Activated naive CD8-positive, alpha-beta T cell treated with anti-CD3 and anti-CD28 coated beads for 36 hours (primary cell): ENCODE measurements around the gene SPECC1L. TPM values are rescaled to one million over a fixed set of nuclear protein-coding genes. Genes with fewer than 3 reads are reported as not detected.

Experiments
- DNase-seq: peaks from one replicate; pipeline ENCODE4 v3.0.0; 2021
- H3K27ac Mint-ChIP-seq: one replicate; pipeline ENCODE4 v1.8.0; 2022; ENCODE audit warnings: mild to moderate bottlenecking, moderate library complexity, mixed read lengths
- H3K27me3 Mint-ChIP-seq: one replicate; pipeline ENCODE4 v1.8.0; 2022; ENCODE audit warnings: mild to moderate bottlenecking, mixed read lengths
- H3K36me3 Mint-ChIP-seq: one replicate; pipeline ENCODE4 v1.8.0; 2021; ENCODE audit warnings: mild to moderate bottlenecking, mixed read lengths
- H3K4me1 Mint-ChIP-seq: one replicate; pipeline ENCODE4 v1.8.0; 2021; ENCODE audit warnings: mixed read lengths
- H3K4me3 Mint-ChIP-seq: one replicate; pipeline ENCODE4 v1.8.0; 2022; ENCODE audit warnings: mild to moderate bottlenecking, moderate library complexity, mixed read lengths
- H3K9me3 Mint-ChIP-seq: one replicate; pipeline ENCODE4 v1.8.0; 2022; ENCODE audit warnings: mixed read lengths
- total RNA-seq, 2 experiments: library from RNA; stranded (reverse); gene quantifications; one replicate each; pipeline ENCODE4 v1.2.3, GENCODE V29; 2021

The SPECC1L gene
- total RNA-seq, 2 experiments from 2014 or later, result 46.3 to 47.7 TPM

DNA sequence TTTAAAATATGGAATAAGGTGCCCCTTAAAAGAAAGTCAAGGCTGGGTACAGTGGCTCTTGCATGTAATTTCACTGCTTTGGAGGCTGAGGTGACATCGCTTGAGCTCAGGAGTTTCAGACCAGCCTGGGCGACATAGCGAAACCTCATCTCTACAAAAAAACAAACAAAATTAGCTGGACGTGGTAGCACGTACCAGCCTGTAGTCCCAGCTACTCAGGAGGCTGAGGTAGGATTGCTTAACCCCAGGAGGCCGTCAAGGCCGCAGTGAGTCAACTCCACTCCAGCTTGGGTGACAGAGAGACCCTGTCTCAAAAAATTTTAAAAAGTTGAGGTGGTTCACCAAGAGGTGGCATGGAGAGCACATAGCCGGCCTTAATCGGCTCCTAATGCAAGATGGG lies 139.1 kb downstream of the SPECC1L start:
- H3K4me1 Mint-ChIP-seq, result peaks cover 46% of the 10 kb centered on the region
- DNase-seq, result no peak
- H3K27me3 Mint-ChIP-seq, result no peaks in the 10 kb centered on the region
- H3K27ac Mint-ChIP-seq, result no peak overlapping the region
- no peak overlapping the region for H3K4me3 Mint-ChIP-seq
- H3K36me3 Mint-ChIP-seq, result peaks cover 16% of the 10 kb centered on the region
- no peaks in the 10 kb centered on the region for H3K9me3 Mint-ChIP-seq

- Mint-ChIP-seq H3K4me1 (peaks cover 46% of the 10 kb centered on the region), H3K27me3 (no peaks in the 10 kb centered on the region), H3K4me3 (no peak overlapping the region), H3K36me3 (peaks cover 15% of the 10 kb centered on the region), H3K27ac (peak overlapping the region; percentile 73), H3K9me3 (no peaks in the 10 kb centered on the region)
- DNase-seq, result peak; percentile 51
Measured at GRCh38 chr22:24410110-24410856, 139.7 kb downstream of the SPECC1L start.

DNA sequence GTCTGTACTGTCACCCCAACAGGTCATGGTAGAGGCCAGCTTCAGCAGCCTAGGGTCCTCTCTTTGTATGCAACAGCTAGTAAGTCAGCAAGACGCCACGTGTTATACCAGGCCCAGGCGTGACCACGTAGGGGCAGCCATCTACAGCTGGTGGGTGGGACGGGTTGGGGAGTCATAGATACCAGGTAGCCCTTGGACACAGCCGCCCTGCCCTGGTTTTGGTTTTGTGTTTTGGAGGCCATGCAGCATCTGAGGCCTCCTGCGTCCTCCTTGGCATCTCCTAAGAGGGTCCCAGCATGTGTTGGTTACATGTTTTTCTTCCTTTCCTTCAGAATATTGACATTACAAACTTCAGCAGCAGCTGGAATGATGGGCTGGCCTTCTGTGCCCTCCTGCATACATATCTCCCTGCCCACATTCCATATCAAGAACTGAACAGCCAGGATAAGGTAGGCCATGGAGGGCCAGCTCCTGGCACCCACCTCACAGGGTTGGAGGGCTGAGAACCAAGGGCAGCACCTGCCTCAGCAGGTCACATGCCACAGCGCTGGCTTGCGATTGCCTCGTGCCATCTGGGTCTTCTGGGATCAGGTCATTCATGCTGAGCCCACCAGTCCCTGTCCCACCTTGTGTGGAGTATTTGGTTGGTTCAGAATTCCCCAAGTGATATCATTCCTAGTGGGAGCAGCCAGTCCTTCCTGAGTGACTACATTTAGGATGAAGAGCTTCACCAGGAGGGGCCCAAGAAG lies 140.8 kb downstream of the SPECC1L start:
- no peaks in the 10 kb centered on the region for H3K27me3 Mint-ChIP-seq

GRCh38 chr22:24412274-24412673 lies 141.6 kb downstream of the SPECC1L start:
- Mint-ChIP-seq H3K9me3 (no peaks in the 10 kb centered on the region), H3K27me3 (no peaks in the 10 kb centered on the region), H3K4me3 (no peak overlapping the region), H3K27ac (no peak overlapping the region), H3K4me1 (peaks cover 29% of the 10 kb centered on the region), H3K36me3 (peaks cover 9% of the 10 kb centered on the region)
- no peak for DNase-seq

More for the DNA sequence above, 140.8 kb downstream of the SPECC1L start:
- Mint-ChIP-seq H3K4me1 (peaks cover 37% of the 10 kb centered on the region), H3K36me3 (peaks cover 14% of the 10 kb centered on the region), H3K27ac (no peak overlapping the region), H3K4me3 (no peak overlapping the region), H3K9me3 (no peaks in the 10 kb centered on the region)
- DNase-seq, result no peak

DNA sequence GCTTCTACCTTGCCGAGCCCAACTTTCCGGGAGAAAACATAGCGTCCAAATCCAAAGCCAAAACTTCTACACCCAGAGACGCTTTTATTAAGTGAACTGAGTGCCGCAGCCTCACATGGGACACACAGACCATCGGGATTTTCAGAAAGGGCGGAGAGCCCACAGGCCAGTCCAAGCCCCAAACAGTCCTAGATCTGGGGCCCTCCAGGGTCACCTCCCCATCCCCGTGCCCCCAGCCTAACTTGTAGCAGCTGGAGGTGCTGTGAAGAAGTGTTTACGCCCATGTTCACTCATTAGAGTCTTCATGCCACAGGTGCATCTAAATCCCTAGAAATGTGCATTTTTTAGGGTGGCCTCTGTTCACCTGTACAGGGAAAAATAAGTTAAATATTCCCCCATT lies 142.6 kb downstream of the SPECC1L start:
- H3K36me3 Mint-ChIP-seq, result peaks cover 2% of the 10 kb centered on the region

DNA sequence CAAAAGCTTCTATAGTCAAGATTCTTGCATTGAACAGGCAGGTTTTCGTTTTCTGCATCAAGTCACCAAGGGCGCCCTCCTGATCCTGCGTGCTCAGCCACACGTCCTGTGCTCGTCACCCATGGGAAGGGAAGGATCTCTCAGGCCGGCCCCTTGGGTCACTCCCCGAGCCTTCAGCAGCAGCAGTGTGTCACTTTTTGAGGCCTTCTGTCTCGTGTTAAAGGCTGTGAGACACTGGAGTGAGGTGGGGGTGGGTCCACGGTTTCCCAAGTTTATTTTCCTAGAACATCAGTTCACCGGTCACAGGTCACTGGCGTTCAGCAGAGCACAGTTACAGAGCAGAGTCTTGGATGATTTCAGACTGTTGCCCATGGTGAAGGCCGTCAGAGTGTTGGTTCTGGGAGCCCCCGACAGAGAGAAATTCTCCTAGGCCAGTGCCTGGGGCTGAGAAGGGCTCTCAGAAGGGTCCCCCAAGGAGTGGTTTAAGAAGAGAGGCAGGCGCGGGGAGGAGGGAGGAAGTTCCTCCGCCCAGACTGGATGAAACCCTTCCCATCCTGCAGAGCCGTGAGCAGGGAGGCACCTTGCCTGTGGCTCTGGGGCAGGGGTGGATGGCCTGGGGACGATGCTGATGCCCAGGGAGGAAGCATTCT lies 143.2 kb downstream of the SPECC1L start:
- peaks cover 2% of the 10 kb centered on the region for H3K36me3 Mint-ChIP-seq
- no peak overlapping the region for H3K27ac Mint-ChIP-seq
- H3K9me3 Mint-ChIP-seq, result no peaks in the 10 kb centered on the region
- no peaks in the 10 kb centered on the region for H3K27me3 Mint-ChIP-seq
- peaks cover 16% of the 10 kb centered on the region for H3K4me1 Mint-ChIP-seq
- no peak overlapping the region for H3K4me3 Mint-ChIP-seq
- DNase-seq, result no peak

More for the DNA sequence above, 142.6 kb downstream of the SPECC1L start:
- Mint-ChIP-seq H3K4me3 (no peak overlapping the region), H3K27ac (no peak overlapping the region), H3K27me3 (no peaks in the 10 kb centered on the region), H3K9me3 (no peaks in the 10 kb centered on the region), H3K4me1 (peaks cover 19% of the 10 kb centered on the region)
- DNase-seq, result no peak

DNA sequence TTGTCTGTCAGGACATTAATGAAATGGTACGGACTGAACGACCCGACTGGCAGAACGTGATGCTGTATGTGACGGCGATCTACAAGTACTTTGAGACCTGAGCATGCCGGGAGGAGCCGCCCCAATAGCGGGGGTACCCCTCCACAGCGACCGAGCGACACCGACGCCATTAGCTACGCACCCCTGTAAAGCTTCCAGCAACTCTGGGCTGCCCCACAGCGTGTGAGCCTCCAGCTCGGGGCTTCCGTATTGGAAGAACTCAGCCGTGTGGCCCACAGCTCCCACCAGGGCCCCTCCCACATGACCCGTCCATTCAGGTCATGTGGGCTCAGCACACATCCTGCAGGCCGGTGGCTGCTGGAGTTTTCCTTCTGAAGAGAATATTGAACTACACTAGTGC lies 143.9 kb downstream of the SPECC1L start:
- Mint-ChIP-seq H3K27ac (no peak overlapping the region), H3K4me3 (no peak overlapping the region), H3K27me3 (no peaks in the 10 kb centered on the region), H3K9me3 (no peaks in the 10 kb centered on the region), H3K36me3 (peaks cover 2% of the 10 kb centered on the region), H3K4me1 (peaks cover 12% of the 10 kb centered on the region)
- DNase-seq, result no peak

DNA sequence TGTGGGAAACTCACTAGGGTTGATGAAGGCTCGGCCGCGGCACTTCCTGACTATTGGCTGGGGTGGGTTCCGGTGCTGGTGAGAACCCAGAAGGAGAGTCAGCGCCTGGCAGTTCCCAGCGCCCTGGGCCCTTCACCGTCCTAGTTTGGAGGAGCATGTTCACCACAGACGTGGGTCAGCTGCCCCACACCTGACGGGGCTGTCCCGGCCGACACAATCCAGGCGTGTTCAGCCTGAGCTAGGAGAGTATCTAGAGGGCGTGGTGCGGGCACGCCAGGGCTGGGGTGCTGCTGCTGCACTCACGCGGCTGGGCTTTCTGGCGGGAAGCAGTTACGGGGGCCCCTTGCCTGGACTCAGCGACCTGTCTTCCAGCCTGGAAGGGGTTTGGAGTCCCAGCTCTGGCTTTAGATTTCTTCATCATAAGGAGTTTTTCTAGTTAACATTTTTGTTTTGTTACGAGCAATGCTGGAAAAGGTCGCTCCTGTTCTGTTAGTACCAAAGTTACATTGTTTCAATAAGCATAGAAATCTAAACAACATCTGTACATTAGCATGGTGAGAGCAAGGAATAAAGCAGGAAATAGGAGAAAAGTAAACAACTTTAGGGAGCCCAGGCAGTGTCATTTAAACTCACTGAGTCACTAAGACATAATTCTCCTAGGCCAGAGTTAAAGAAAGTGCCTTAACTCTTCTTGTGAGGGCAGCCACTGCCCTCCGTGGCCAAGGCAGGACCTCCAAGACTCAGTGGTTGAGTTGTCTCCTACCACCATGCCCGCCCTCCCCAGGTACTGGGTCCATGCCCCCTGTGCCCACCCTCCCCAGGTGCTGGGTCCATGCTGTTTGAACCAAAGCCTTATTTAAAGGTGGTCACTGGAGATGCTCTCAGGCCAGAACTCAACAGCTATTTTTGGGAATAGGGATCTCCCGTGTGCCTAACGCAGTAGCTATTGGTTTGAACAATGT lies 144.6 kb downstream of the SPECC1L start:
- H3K4me3 Mint-ChIP-seq, result no peak overlapping the region
- H3K27me3 Mint-ChIP-seq, result no peaks in the 10 kb centered on the region
- H3K9me3 Mint-ChIP-seq, result no peaks in the 10 kb centered on the region
- peaks cover 5% of the 10 kb centered on the region for H3K4me1 Mint-ChIP-seq
- peaks cover 2% of the 10 kb centered on the region for H3K36me3 Mint-ChIP-seq
- H3K27ac Mint-ChIP-seq, result no peak overlapping the region
- no peak for DNase-seq

GRCh38 chr22:24416095-24416494 lies 145.5 kb downstream of the SPECC1L start:
- Mint-ChIP-seq H3K36me3 (no peaks in the 10 kb centered on the region), H3K4me1 (no peaks in the 10 kb centered on the region), H3K4me3 (no peak overlapping the region), H3K27ac (no peak overlapping the region), H3K27me3 (no peaks in the 10 kb centered on the region), H3K9me3 (no peaks in the 10 kb centered on the region)
- no peak for DNase-seq

GRCh38 chr22:24416611-24417010 lies 146.0 kb downstream of the SPECC1L start:
- H3K36me3 Mint-ChIP-seq, result no peaks in the 10 kb centered on the region
- DNase-seq, result no peak

GRCh38 chr22:24417200-24417599 lies 146.6 kb downstream of the SPECC1L start:
- Mint-ChIP-seq H3K27ac (no peak overlapping the region), H3K9me3 (no peaks in the 10 kb centered on the region), H3K36me3 (no peaks in the 10 kb centered on the region), H3K27me3 (no peaks in the 10 kb centered on the region), H3K4me1 (peaks cover 2% of the 10 kb centered on the region), H3K4me3 (no peak overlapping the region)
- no peak for DNase-seq

More at GRCh38 chr22:24416611-24417010, 146.0 kb downstream of the SPECC1L start:
- H3K27me3 Mint-ChIP-seq, result no peaks in the 10 kb centered on the region
- H3K9me3 Mint-ChIP-seq, result no peaks in the 10 kb centered on the region
- peaks cover 2% of the 10 kb centered on the region for H3K4me1 Mint-ChIP-seq
- H3K27ac Mint-ChIP-seq, result no peak overlapping the region
- H3K4me3 Mint-ChIP-seq, result no peak overlapping the region

DNA sequence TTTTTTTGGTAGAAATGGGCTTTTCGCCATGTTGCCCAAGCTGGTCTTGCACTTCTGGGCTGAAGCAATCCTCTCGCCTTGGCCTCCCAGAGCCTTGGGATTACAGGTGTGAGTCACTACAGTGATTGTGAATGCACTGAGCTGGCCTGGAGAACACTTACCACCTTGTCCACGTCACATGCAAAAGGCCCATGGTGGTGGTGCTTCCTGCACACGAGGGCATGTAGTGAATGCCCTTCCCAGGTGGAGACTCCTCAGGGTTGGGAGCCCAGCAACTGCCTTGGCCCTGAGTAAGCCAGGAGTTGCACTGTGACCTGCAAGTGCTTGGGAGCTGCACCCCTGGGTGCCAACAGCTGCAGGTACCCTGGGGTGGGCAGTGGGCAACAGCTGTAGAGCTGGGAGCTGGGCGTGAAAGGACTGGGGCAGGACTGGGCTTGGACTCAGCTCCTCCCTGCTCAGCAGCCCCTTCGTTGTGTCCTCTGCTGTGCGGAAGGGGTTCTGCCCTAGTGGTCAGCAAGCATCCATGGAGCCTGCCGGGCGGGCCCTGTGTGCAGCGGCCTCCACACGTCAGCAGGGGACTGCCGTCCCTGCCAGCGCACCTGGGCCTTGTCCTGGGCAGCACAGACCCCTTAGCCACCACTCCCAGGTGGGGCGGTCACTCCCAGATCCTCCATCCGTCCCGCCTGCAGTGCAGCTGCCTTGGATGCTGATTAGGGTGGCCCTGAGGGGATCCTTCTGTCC lies 147.4 kb downstream of the SPECC1L start:
- no peak overlapping the region for H3K4me3 Mint-ChIP-seq
- DNase-seq, result no peak
- no peak overlapping the region for H3K27ac Mint-ChIP-seq
- H3K27me3 Mint-ChIP-seq, result no peaks in the 10 kb centered on the region
- H3K36me3 Mint-ChIP-seq, result no peaks in the 10 kb centered on the region
- H3K9me3 Mint-ChIP-seq, result no peaks in the 10 kb centered on the region
- H3K4me1 Mint-ChIP-seq, result peaks cover 6% of the 10 kb centered on the region

DNA sequence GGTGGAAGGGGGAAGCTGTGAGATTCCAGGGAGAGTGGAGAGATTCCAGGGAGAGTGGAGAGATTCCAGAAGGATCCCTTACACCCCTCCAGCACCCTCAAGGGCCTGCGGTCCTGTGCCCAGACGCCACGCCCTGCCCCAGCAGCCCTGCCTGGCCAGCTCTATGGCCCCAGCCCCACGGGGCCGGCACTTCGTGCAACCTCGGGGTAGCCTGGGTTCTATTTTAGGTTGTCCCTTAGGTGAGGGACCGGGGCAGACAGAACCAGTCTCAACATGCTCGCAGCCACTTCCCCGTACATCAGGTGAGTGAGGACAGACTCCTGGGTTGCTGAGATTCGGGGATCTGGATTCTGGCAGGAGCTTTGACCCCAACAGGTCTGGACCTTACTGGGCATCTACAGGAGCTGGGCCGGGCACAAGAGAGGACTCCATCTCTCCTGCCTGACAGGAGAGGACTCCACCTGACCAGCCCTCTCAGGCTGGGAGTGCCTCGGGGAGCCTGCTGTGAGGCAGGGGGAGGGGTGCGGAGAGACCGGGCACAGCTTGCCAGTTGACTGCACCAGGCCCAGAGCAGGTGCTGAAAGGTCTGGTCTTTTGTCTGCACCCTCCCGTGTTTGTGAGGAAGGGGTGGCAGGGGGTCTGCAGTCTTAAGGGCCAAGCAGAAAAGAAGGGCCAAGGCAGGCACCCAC lies 148.3 kb downstream of the SPECC1L start:
- Mint-ChIP-seq H3K27me3 (no peaks in the 10 kb centered on the region), H3K4me1 (peaks cover 6% of the 10 kb centered on the region), H3K27ac (peak overlapping the region; percentile 51), H3K36me3 (no peaks in the 10 kb centered on the region), H3K9me3 (no peaks in the 10 kb centered on the region), H3K4me3 (no peak overlapping the region)
- no peak for DNase-seq
